Naive thymus-derived CD4-positive, alpha-beta T cell (primary cell): Measurements from ENCODE around the gene USP33. TPM values are rescaled to one million over a fixed set of nuclear protein-coding genes. Genes with fewer than 3 reads are reported as not detected.
"Not testable (repeated sequence)": the region's sequence is repeated elsewhere in the genome, so short reads cannot be mapped to it uniquely, and the experiment has no call there.

Experiments used
- ATAC-seq: fragments of 150-1000 bp; cut with Tn5 transposase; 2 replicates; pipeline ENCODE4 v1.10.0; 2021; ENCODE audit warnings: mild to moderate bottlenecking, moderate library complexity
- CTCF ChIA-PET: fragments of 350-600 bp; sonication (Branson Sonifier 250); formaldehyde crosslinking; loops from one replicate; lab custom pipeline; 2021; ENCODE audit warnings: antibody characterized with exemption; lab: Charles Lee
- POLR2A ChIA-PET: fragments of 350-600 bp; sonication (Branson Sonifier 250); formaldehyde crosslinking; loops from one replicate; lab custom pipeline; 2021; ENCODE audit warnings: antibody characterized with exemption, inconsistent platforms; lab: Charles Lee
- DNase-seq, 9 donors: peaks; one replicate each; pipeline versions ENCODE4 v3.0.0 to v3.0.0-alpha.2; 2020 to 2022; ENCODE audit warnings: mixed read lengths in 1 of 9
- H3K27ac ChIP-seq: one replicate; pipeline ENCODE4 v1.7.0; 2013; ENCODE audit warnings: mild to moderate bottlenecking, low read depth, low read length, moderate library complexity
- H3K27me3 ChIP-seq, 2 donors: one replicate each; pipeline ENCODE4 v1.7.0; 2013; ENCODE audit warnings: low read length in 2 of 2, mild to moderate bottlenecking in 2 of 2, moderate library complexity in 2 of 2; ENCODE audit not compliant: control insufficient read depth in 2 of 2, insufficient read depth in 2 of 2
- H3K36me3 ChIP-seq, 3 experiments: 1 replicate in 2 of 3; 2 replicates in 1 of 3; pipeline ENCODE4 v1.7.0; 2013; ENCODE audit warnings: low read length in 3 of 3, mild to moderate bottlenecking in 3 of 3, moderate library complexity in 1 of 3; ENCODE audit not compliant: insufficient read depth in 3 of 3, control insufficient read depth in 2 of 3
- H3K4me1 ChIP-seq, 2 donors: one replicate each; pipeline ENCODE4 v1.7.0; 2013; ENCODE audit warnings: low read length in 2 of 2, mild to moderate bottlenecking in 2 of 2, moderate library complexity in 1 of 2; ENCODE audit not compliant: control insufficient read depth in 2 of 2, insufficient read depth in 2 of 2
- H3K4me3 ChIP-seq: 2 replicates; pipeline ENCODE4 v1.7.0; 2013; ENCODE audit warnings: mild to moderate bottlenecking, low read length
- H3K9me3 ChIP-seq, 3 experiments: 1 replicate in 2 of 3; 2 replicates in 1 of 3; pipeline ENCODE4 v1.7.0; 2013; ENCODE audit warnings: low read length in 3 of 3; ENCODE audit not compliant: control insufficient read depth in 2 of 3
- H3K27ac Mint-ChIP-seq, 9 donors: one replicate each; pipeline ENCODE4 v1.8.0; 2020 to 2022; ENCODE audit warnings: mixed read lengths in 9 of 9, mild to moderate bottlenecking in 8 of 9, moderate library complexity in 5 of 9, inconsistent platforms in 2 of 9
- H3K27me3 Mint-ChIP-seq, 5 donors: one replicate each; pipeline ENCODE4 v1.8.0; 2021 to 2022; ENCODE audit warnings: mixed read lengths in 5 of 5, mild to moderate bottlenecking in 1 of 5
- H3K36me3 Mint-ChIP-seq, 5 donors: one replicate each; pipeline ENCODE4 v1.8.0; 2020 to 2022; ENCODE audit warnings: mixed read lengths in 5 of 5, mild to moderate bottlenecking in 3 of 5, inconsistent platforms in 1 of 5
- H3K4me1 Mint-ChIP-seq, 7 donors: one replicate each; pipeline ENCODE4 v1.8.0; 2020 to 2022; ENCODE audit warnings: mixed read lengths in 7 of 7, mild to moderate bottlenecking in 3 of 7, inconsistent platforms in 1 of 7
- H3K4me3 Mint-ChIP-seq, 10 donors: one replicate each; pipeline ENCODE4 v1.8.0; 2020 to 2022; ENCODE audit warnings: mild to moderate bottlenecking in 10 of 10, mixed read lengths in 10 of 10, moderate library complexity in 6 of 10, inconsistent platforms in 2 of 10
- H3K9me3 Mint-ChIP-seq, 11 donors: one replicate each; pipeline ENCODE4 v1.8.0; 2020 to 2022; ENCODE audit warnings: mixed read lengths in 11 of 11, mild to moderate bottlenecking in 4 of 11, inconsistent platforms in 1 of 11, moderate library complexity in 1 of 11
- intact Hi-C, 2 donors: fragments of 100-400 bp; cut with micrococcal nuclease; formaldehyde crosslinking; loops; one replicate each; pipeline ENCODE4 v1.15.1; 2023
- polyA plus RNA-seq, 2 donors: library from polyadenylated mRNA; unstranded; fragments of 300-500 nt; fragmentation: Illumina TruSeq; gene quantifications; one replicate each; pipeline ENCODE4 v1.2.3, GENCODE V29; 2021
- total RNA-seq, 6 experiments: library from RNA in 5 of 6; stranded (reverse) in 5 of 6; gene quantifications; 1 replicate in 5 of 6; 2 replicates in 1 of 6; pipeline ENCODE4 v1.2.3 and lab custom pipeline; 2021 to 2026

Gene USP33
- total and polyA plus RNA-seq, 7 experiments from 2014 or later, result 42.0 to 101 (median 71.5) TPM

GRCh38 chr1:77786093-77786741 is 26.6 kb upstream of the USP33 start:
- H3K36me3 ChIP-seq, result peaks cover 0 to 42% (median 0%) of the 10 kb centered on the region in 3 experiments
- H3K4me3 ChIP-seq, H3K27me3 Mint-ChIP-seq, H3K9me3 ChIP-seq, intact Hi-C loops, POLR2A ChIA-PET, H3K27ac ChIP-seq, H3K4me3 Mint-ChIP-seq, DNase-seq, CTCF ChIA-PET, ATAC-seq, H3K27me3 ChIP-seq: not testable (repeated sequence)
- H3K4me1 ChIP-seq, result peaks cover 6 to 11% of the 10 kb centered on the region in 2 donors
- peaks cover 25 to 68% (median 48%) of the 10 kb centered on the region in 5 donors for H3K36me3 Mint-ChIP-seq
- H3K27ac Mint-ChIP-seq, result peak overlapping the region in 1 of 9 donors; percentile 39
- peaks cover 0 to 14% (median 6%) of the 10 kb centered on the region in 11 donors for H3K9me3 Mint-ChIP-seq
- H3K4me1 Mint-ChIP-seq, result peaks cover 11 to 41% (median 35%) of the 10 kb centered on the region in 7 donors

- Histone ChIP-seq H3K27ac (no peak overlapping the region), H3K27me3 (no peaks in the 10 kb centered on the region), H3K4me3 (no peak overlapping the region), H3K36me3 (peaks cover 0 to 37% (median 0%) of the 10 kb centered on the region in 3 experiments), H3K9me3 (no peaks in the 10 kb centered on the region), H3K4me1 (peaks cover 11 to 15% of the 10 kb centered on the region in 2 donors)
- peaks cover 0 to 14% (median 5%) of the 10 kb centered on the region in 11 donors for H3K9me3 Mint-ChIP-seq
- peaks cover 17 to 45% (median 37%) of the 10 kb centered on the region in 5 donors for H3K36me3 Mint-ChIP-seq
- POLR2A ChIA-PET, result interaction anchor here (0.7 kb wide), 1 partner anchor 746 kb away, joined by 4 read pairs; no protein-coding TSS in a partner anchor
- peaks cover 21 to 62% (median 50%) of the 10 kb centered on the region in 7 donors for H3K4me1 Mint-ChIP-seq
- no peak overlapping the region for H3K4me3 Mint-ChIP-seq
- H3K27ac Mint-ChIP-seq, result peak overlapping the region in 2 of 9 donors; percentile 22 to 59
- CTCF ChIA-PET, result no interaction called here
- intact Hi-C loops, result no loop called here
- DNase-seq (no peak), ATAC-seq (no peak)
- H3K27me3 Mint-ChIP-seq, result no peaks in the 10 kb centered on the region
These were observed 23.5 kb upstream of the USP33 start for GRCh38 chr1:77783141-77783540.

- H3K9me3 Mint-ChIP-seq, result peaks cover 0 to 10% (median 3%) of the 10 kb centered on the region in 11 donors
- no peak overlapping the region for H3K4me3 ChIP-seq
- ChIA-PET POLR2A (no interaction called here), CTCF (no interaction called here)
- DNase-seq (no peak), ATAC-seq (no peak)
- H3K4me3 Mint-ChIP-seq, result peak overlapping the region in 6 of 10 donors; percentile 14 to 94 (median 66)
- H3K36me3 Mint-ChIP-seq, result peaks cover 12 to 33% (median 28%) of the 10 kb centered on the region in 5 donors
- no peaks in the 10 kb centered on the region for H3K9me3 ChIP-seq
- peaks cover 11 to 15% of the 10 kb centered on the region in 2 donors for H3K4me1 ChIP-seq
- H3K27ac ChIP-seq, result no peak overlapping the region
- peaks cover 21 to 57% (median 50%) of the 10 kb centered on the region in 7 donors for H3K4me1 Mint-ChIP-seq
- peaks cover 0 to 27% (median 0%) of the 10 kb centered on the region in 3 experiments for H3K36me3 ChIP-seq
- peak overlapping the region in 2 of 9 donors; percentile 53 to 67 for H3K27ac Mint-ChIP-seq
- no peaks in the 10 kb centered on the region for H3K27me3 ChIP-seq
- intact Hi-C loops, result no loop called here
- H3K27me3 Mint-ChIP-seq, result no peaks in the 10 kb centered on the region
These were observed 22.0 kb upstream of the USP33 start for GRCh38 chr1:77781683-77782082.

GRCh38 chr1:77779529-77780281 is 20.1 kb upstream of the USP33 start, which contains the start of gene MIGA1:
TSS of gene MIGA1 (plus strand) at chr1:77779649. CDS start at chr1:77783253, 3,604 bp downstream.
- peaks cover 11 to 15% of the 10 kb centered on the region in 2 donors for H3K4me1 ChIP-seq

GRCh38 chr1:77776007-77776700 is 16.5 kb upstream of the USP33 start:
- POLR2A ChIA-PET, result interaction anchor here (0.5 to 0.7 kb wide), 2 partner anchors 14 to 200 kb away, joined by 3 to 4 read pairs; no protein-coding TSS in a partner anchor
- H3K27me3 ChIP-seq, result no peaks in the 10 kb centered on the region
- no peak overlapping the region for H3K4me3 ChIP-seq
- H3K27ac Mint-ChIP-seq, result peak overlapping the region in 1 of 9 donors; percentile 16
- CTCF ChIA-PET, result no interaction called here
- ATAC-seq (no peak), DNase-seq (no peak)
- no peaks in the 10 kb centered on the region for H3K9me3 ChIP-seq
- intact Hi-C loops, result loop anchor here (5.0 kb wide), 3 partner anchors 34 to 1989 kb away; partner anchors contain the start of genes RABGGTB (in 1 of the 2) and ST6GALNAC3 (in 1 of the 2)
- H3K4me1 ChIP-seq, result peaks cover 3 to 5% of the 10 kb centered on the region in 2 donors
- peaks cover 0 to 5% (median 0%) of the 10 kb centered on the region in 3 experiments for H3K36me3 ChIP-seq
- H3K36me3 Mint-ChIP-seq, result no peaks in the 10 kb centered on the region
- no peak overlapping the region for H3K4me3 Mint-ChIP-seq
- H3K27ac ChIP-seq, result no peak overlapping the region
- H3K27me3 Mint-ChIP-seq, result peaks cover 0 to 3% (median 0%) of the 10 kb centered on the region in 5 donors
- peaks cover 11 to 28% (median 21%) of the 10 kb centered on the region in 7 donors for H3K4me1 Mint-ChIP-seq
- H3K9me3 Mint-ChIP-seq, result no peaks in the 10 kb centered on the region

More at GRCh38 chr1:77779529-77780281, 20.1 kb upstream of the USP33 start, which contains the start of gene MIGA1:
- Mint-ChIP-seq H3K36me3 (peaks cover 6 to 13% (median 9%) of the 10 kb centered on the region in 5 donors), H3K4me1 (peaks cover 21 to 54% (median 49%) of the 10 kb centered on the region in 7 donors), H3K9me3 (peaks cover 0 to 3% (median 0%) of the 10 kb centered on the region in 11 donors), H3K27ac (peak within 1 kb of the TSS; percentile 88 to 96 (median 93)), H3K27me3 (peaks cover 0 to 3% (median 0%) of the 10 kb centered on the region in 5 donors), H3K4me3 (peak within 1 kb of the TSS; percentile 90 to 98 (median 94))
- ATAC-seq (peak; percentile 99), DNase-seq (peak; percentile 61 to 92 (median 86))
- Histone ChIP-seq H3K4me3 (peak within 1 kb of the TSS; percentile 68), H3K9me3 (no peaks in the 10 kb centered on the region), H3K27ac (peak within 1 kb of the TSS; percentile 87), H3K36me3 (peaks cover 0 to 11% (median 0%) of the 10 kb centered on the region in 3 experiments), H3K27me3 (no peaks in the 10 kb centered on the region)
- POLR2A ChIA-PET, result interaction anchor here (0.7 to 1.8 kb wide), 6 partner anchors 20 to 225 kb away, joined by 3 to 22 read pairs (median 4); partner anchors contain the start of genes DNAJB4, FUBP1, USP33 and ZZZ3
- CTCF ChIA-PET, result no interaction called here
- intact Hi-C loops, result loop anchor here (1.0 to 5.0 kb wide), 9 partner anchors 20 to 1993 kb away; partner anchors contain the start of genes FUBP1 (in 2 of the 2), RABGGTB (in 2 of the 2), USP33 (in 2 of the 2) and ZZZ3 (in 2 of the 2)
